SH-SY5Y (cell line): ENCODE data around the gene FTSJ1.

Experiments
- GATA2 ChIP-seq: IDR thresholded peaks from 2 replicates; pipeline ENCODE4 v1.6.1; 2011; ENCODE audit warnings: mild to moderate bottlenecking, low read depth, low read length
- GATA3 ChIP-seq: IDR thresholded peaks from 2 replicates; pipeline ENCODE4 v1.6.1; 2011; ENCODE audit warnings: low read depth, mild to moderate bottlenecking, low read length, moderate library complexity

GRCh38 chrX:48490661-48491060 lies 14.7 kb downstream of the FTSJ1 start:
- TF ChIP-seq GATA2: no peak
- no peak for TF ChIP-seq GATA3
